Measurements from ENCODE around the gene NPTN. TPM values are rescaled to one million over a fixed set of nuclear protein-coding genes. Genes with fewer than 3 reads are reported as not detected.

Gene NPTN
- polyA plus RNA-seq, 1 of the 3 experiments (the other 2 are of a cell fraction): 177 TPM

- Histone ChIP-seq H3K27me3 (ENCODE audit: insufficient read depth) (no peaks in the 10 kb centered on the region), H3F3A (replicated peaks; ENCODE audit: insufficient read depth) (peaks cover 18% of the 10 kb centered on the region), H3K4me1 (ENCODE audit: control insufficient read depth in 1 of 2, insufficient read depth in 2 of 2, low read depth in 1 of 2, low read length in 1 of 2) (peaks cover 24 to 25% of the 10 kb centered on the region in 2 experiments; a peak in 3 of 4 replicates), H3K79me2 (ENCODE audit: insufficient read depth) (peaks cover 32% of the 10 kb centered on the region), H3K9ac (no peak overlapping the region), H3K9me3 (no peaks in the 10 kb centered on the region), H3K4me2 (no peak overlapping the region), H3K4me3 (ENCODE audit: low read depth in 2 of 2, low read length in 1 of 2) (no peak overlapping the region), H2AFZ (ENCODE audit: low read depth) (no peak overlapping the region), H3K9me2 (no peaks in the 10 kb centered on the region), H4K20me1 (ENCODE audit: insufficient read depth) (peaks cover 22% of the 10 kb centered on the region), H3K36me3 (replicated peaks in 1 of 2; ENCODE audit: control insufficient read depth in 1 of 2, insufficient read depth in 2 of 2, low read length in 1 of 2) (no peaks in the 10 kb centered on the region), H3K27ac (ENCODE audit: low read depth in 2 of 2, low read length in 1 of 2) (no peak overlapping the region)
- TF ChIP-seq CTCF (IDR thresholded peaks at IDR 0.05) (no peak), FOXJ3 (CRISPR knock-in tag; IDR thresholded peaks at IDR 0.05) (no peak), MEF2A (IDR thresholded peaks at IDR 0.05; ENCODE audit: borderline replicate concordance, low read depth) (no peak), PBX3 (IDR thresholded peaks at IDR 0.05) (no peak), YY1 (IDR thresholded peaks at IDR 0.05; ENCODE audit: low read depth) (no peak), CHD2 (IDR thresholded peaks at IDR 0.05; ENCODE audit: low read length, partially characterized antibody) (no peak), SMC3 (IDR thresholded peaks at IDR 0.05; ENCODE audit: low read depth, low read length) (no peak), MAX (IDR thresholded peaks at IDR 0.05; ENCODE audit: low read depth) (no peak), REST (IDR thresholded peaks at IDR 0.05; ENCODE audit: low read depth, low read length) (no peak)
- CTCF ChIA-PET: interaction anchor here (0.7 to 15.1 kb wide), 7 partner anchors 9 to 186 kb away, joined by 3 to 418 read pairs (median 4); no protein-coding TSS in a partner anchor
- 96% methylated on average over 12 of the region's 14 CpGs for WGBS (ENCODE audit: low lambda C conversion rate)
- POLR2A ChIA-PET: interaction anchor here (1.2 kb wide), 1 partner anchor 65 kb away, joined by 4 read pairs; no protein-coding TSS in a partner anchor
- no peak for DNase-seq
Measured at GRCh38 chr15:73682600-73683090, 49.5 kb upstream of the NPTN start.
